RKO (cell line): ENCODE measurements around the gene RBM25.
"Not testable (repeated sequence)": the region's sequence is repeated elsewhere in the genome, so short reads cannot be mapped to it uniquely, and the experiment has no call there.

Source experiments
- DNase-seq: peaks from one replicate; pipeline ENCODE4 v3.0.0-alpha.2; 2016; ENCODE audit warnings: low spot score

RBM25 gene

DNA sequence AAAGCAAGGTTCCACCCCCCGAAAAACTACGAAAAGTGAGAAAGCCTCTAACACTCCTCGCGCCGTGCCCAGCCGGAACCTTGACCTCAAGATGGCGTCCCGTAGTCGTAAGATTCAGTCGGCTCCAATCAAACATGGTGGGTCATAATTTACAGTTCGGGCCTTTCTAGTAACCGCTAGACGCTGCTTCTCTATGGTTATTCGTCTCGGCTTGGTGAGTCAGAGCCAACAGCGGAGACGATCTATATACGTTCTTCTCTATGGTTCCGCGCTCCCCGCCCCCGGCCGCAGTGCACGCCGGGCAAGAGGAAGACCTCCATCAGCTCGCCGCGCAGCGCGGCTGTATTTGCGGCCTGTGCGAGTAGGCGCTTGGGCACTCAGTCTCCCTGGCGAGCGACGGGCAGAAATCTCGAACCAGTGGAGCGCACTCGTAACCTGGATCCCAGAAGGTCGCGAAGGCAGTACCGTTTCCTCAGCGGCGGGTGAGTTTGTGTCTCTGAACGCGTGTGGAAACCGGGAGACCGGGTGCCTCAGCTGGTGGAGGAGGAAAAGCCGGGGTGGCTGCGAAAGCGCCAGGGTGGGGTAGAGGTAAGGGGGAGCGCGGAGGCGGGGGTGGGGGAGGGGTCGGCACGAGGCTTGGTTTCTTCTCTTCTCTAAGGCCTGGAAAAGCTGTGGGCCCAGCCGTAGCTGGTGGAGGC lies at the start of gene RBM25:
Gene RBM25 (plus strand): TSS at position 311 of the 698 bp plus-strand sequence. CDS start 13,108 bp downstream, outside the sequence.
- DNase-seq = peak; percentile 99

GRCh38 chr14:73011189-73011588 lies 47.1 kb upstream of the RBM25 start:
- not testable (repeated sequence) for DNase-seq

- DNase-seq = no peak
Observed at GRCh38 chr14:73014105-73014504, 44.2 kb upstream of the RBM25 start.

GRCh38 chr14:73015552-73015951 lies 42.8 kb upstream of the RBM25 start:
- DNase-seq = not testable (repeated sequence)

DNA sequence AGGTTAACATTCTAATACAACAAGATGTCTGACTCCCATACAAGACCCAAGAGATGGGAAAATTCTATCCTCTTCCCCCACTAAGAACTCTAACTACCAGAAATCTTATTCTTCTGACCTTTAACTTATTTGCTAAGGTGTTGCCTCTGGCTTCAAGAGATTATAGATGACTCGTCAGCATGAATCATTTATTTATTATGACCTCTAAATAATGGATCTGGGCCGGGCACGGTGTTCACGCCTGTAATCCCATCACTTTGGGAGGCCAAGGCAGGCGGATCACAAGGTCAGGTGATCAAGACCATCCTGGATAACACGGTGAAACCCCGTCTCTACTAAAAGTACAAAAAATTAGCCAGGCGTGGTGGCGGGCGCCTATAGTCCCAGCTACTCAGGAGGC lies 42.3 kb upstream of the RBM25 start:
- not testable (repeated sequence) for DNase-seq

GRCh38 chr14:73022051-73022450 lies 36.3 kb upstream of the RBM25 start:
- DNase-seq = no peak

DNA sequence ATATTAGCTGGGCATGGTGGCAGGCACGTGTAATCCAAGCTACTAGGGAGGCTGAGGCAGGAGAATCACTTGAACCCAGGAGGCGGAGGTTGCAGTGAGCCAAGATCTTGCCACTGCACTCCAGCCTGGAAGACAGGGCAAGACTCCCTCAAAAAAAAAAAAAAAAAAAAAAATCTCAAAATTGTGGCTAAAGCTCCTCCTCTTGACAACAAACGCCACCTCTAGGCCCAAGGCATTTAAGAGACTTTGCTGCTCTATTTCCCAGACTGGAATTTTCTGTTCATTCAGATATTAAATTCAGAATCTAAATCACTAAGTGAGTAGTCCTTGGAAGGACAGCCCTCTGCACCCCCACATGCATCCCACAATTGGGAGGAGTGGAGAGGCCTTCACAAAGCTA lies 32.8 kb upstream of the RBM25 start:
- peak; percentile 30 for DNase-seq

GRCh38 chr14:73026243-73026844 lies 32.0 kb upstream of the RBM25 start:
- no peak for DNase-seq

- DNase-seq = peak; percentile 99
Observed at GRCh38 chr14:73026845-73027542, 31.3 kb upstream of the RBM25 start, which contains the start of gene ZFYVE1. Gene ZFYVE1, minus strand, starts transcription at chr14:73027106. Its CDS starts 2,598 bp downstream, at chr14:73024508.

GRCh38 chr14:73027546-73027945 lies 30.8 kb upstream of the RBM25 start:
- DNase-seq = no peak

GRCh38 chr14:73027984-73028383 lies 30.4 kb upstream of the RBM25 start:
- no peak for DNase-seq

DNA sequence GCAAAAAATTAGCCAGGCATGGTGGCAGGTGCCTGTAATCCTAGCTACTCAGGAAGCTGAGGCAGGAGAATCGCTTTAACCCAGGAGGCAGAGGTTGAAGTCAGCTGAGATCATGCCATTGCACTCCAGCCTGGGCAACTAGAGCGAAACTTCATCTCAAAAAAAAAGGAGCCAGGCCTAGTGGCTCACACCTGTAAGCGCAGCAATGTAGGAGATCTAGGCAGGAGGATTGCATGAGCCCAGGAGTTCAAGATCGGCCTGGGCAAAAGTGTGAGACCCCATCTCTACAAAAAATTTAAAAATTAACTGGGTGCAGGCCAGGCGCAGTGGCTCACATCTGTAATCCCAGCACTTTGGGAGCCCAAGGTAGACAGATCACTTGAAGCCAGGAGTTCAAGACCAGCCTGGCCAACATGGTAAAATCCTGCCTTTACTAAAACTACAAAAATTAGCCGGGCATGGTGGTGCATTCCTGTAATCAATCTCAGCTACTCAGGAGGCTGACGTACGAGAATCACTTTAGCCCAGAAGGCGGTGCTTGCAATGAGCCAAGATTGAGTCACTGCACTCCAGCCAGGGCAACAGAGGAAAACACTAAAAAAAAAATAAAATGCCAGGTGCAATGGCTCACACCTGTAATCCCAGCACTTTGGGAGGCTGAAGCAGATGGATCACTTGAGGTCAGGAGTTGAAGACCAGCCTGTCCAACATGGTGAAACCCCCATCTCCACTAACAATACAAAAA lies 21.5 kb upstream of the RBM25 start:
- DNase-seq = peak; percentile 74

- no peak for DNase-seq
Observed at GRCh38 chr14:73047808-73048207, 10.5 kb upstream of the RBM25 start.

GRCh38 chr14:73049428-73049827 lies 8.9 kb upstream of the RBM25 start:
- no peak for DNase-seq

GRCh38 chr14:73055251-73055650 lies 3.1 kb upstream of the RBM25 start:
- DNase-seq = no peak

DNA sequence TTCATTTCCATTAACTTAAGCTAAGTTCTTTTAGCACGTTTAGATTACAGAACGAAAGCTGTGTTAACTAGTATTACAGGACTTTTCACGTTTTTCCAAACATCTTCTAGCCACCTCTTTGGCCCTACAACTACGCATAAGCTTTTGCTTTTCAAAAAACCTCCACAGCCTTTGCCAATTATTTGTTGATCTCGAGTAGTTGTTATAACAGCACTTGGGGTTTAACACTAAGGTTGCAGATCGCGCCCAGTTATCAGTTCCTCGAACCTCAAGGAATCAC lies 450 bp upstream of the RBM25 start:
- no peak for DNase-seq

DNA sequence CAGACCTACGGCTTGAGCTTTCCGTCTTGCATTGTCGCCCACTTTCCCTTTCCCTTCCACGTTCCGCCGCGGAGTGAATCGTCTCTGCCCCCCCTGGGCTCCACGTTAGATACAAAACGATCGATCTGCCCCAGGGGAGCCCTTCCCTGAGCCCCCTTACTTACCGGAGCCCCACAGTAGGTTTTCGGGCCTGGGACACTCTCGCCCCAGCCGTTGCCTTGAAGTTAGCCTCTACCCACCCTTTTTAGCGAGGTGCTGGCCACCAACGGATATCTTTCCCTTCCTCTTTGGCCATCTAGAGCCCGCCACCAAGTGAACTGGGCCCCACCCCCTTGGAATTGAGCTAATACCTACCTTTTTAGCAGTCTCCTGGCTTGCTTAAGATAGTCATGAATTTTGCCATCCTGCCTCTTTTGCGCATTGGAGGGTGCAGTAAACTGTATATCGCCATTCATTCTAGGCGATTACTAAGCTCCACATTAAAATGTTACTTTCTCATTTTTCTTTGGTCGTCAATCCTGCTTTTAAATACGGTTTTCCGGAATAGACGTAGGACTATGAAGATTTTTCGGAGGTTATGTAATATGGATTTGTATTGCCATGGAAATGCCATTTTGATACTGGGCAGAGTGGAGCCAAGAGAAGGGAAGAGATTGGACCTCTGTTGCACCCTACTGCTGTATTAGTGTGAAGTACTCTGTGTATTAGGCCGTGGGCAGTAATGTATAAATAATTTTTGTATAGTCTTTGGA lies 764 bp downstream of the RBM25 start:
- DNase-seq = peak; percentile 65

GRCh38 chr14:73069585-73069984 lies 11.3 kb downstream of the RBM25 start:
- DNase-seq = no peak

DNA sequence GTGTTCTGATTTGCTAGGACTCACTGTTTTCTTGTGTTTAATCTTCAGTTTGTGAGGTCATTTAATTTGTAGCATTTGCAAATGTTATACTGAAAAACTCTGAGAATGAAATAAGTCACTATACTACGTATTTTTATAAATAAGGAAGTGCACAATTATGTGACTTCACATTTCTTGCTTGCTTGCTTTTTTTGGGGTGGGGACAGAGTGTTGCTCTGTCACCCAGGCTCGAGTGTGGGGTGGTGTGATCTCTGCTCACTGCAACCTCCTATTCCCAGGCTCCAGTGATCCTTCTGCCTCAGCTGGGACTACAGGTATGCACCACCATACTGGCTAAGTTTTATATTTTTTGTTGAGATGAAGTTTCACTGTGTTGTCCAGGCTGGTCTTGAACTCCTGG lies 32.7 kb downstream of the RBM25 start:
- no peak for DNase-seq

DNA sequence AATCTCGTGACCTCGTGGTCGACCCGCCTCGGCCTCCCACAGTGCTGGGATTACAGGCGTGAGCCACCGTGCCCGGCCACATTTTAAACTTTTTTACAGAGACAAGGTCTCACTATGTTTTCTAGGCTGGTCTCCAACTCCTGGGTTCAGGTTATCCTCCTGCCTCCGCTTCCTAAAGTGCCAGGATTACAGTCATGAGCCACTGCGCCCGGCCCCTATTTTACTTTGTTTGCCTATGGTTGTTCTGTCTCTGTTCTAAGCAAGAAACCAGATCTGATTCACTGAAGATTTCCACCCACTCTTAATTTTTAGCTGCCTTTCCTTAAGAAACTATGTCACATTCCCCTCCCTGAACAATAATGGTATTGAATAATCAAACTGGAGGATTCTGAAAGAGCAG lies 39.1 kb downstream of the RBM25 start:
- no peak for DNase-seq

DNA sequence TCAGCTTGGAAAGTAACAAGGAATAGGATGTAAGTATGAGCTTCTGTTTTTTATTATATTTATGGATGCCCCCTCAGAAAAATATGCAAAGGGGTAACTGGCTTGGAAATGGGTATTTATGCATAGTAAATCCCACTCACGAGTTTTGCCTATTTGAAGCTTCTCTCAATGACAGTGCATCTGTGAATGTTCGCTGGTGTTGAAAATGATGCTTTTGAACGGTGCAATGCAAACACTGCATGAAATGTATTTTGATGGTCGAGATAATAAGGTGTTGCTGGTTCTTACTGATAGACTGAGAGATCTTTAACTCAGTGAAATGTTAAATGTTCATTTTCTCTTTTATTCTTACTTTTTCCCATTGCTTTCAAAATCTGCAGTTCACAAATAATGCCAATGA lies 42.0 kb downstream of the RBM25 start:
- DNase-seq = no peak
